WERI-Rb-1 (cell line): ENCODE measurements around the gene NSDHL.
A peak's percentile ranks its signal among the peaks of the same experiment; 100 is the strongest.

Experiments used
- DNase-seq: peaks from one replicate; pipeline ENCODE4 v3.0.0-alpha.2; 2020
- H3K27ac ChIP-seq: fragments of 250-450 bp; sonication (Bioruptor Pico); 2 replicates; pipeline ENCODE4 v1.5.1; 2020; ENCODE audit warnings: mild to moderate bottlenecking, moderate library complexity
- H3K27me3 ChIP-seq: fragments of 250-450 bp; sonication (Bioruptor Pico); 2 replicates; pipeline ENCODE4 v1.5.1; 2021; ENCODE audit warnings: mild to moderate bottlenecking, low read depth, moderate library complexity; ENCODE audit not compliant: insufficient read depth, severe bottlenecking
- H3K36me3 ChIP-seq: fragments of 250-450 bp; sonication (Bioruptor Pico); 2 replicates; pipeline ENCODE4 v1.5.1; 2020; ENCODE audit warnings: mild to moderate bottlenecking, moderate library complexity
- H3K4me3 ChIP-seq: 2 replicates; pipeline ENCODE4 v1.5.1; 2011; ENCODE audit warnings: low read depth, mild to moderate bottlenecking, control low read depth, low read length
- H3K9me3 ChIP-seq: fragments of 250-450 bp; sonication (Bioruptor Pico); 2 replicates; pipeline ENCODE4 v1.5.1; 2021; ENCODE audit warnings: mild to moderate bottlenecking, moderate library complexity; ENCODE audit not compliant: severe bottlenecking
- TF ChIP-seq, protein P1 (sequence below): IDR thresholded peaks from 2 replicates; pipeline ENCODE4 v1.5.1; 2011; ENCODE audit warnings: low read depth, mild to moderate bottlenecking, control low read depth, inconsistent platforms, low read length

The NSDHL gene

DNA sequence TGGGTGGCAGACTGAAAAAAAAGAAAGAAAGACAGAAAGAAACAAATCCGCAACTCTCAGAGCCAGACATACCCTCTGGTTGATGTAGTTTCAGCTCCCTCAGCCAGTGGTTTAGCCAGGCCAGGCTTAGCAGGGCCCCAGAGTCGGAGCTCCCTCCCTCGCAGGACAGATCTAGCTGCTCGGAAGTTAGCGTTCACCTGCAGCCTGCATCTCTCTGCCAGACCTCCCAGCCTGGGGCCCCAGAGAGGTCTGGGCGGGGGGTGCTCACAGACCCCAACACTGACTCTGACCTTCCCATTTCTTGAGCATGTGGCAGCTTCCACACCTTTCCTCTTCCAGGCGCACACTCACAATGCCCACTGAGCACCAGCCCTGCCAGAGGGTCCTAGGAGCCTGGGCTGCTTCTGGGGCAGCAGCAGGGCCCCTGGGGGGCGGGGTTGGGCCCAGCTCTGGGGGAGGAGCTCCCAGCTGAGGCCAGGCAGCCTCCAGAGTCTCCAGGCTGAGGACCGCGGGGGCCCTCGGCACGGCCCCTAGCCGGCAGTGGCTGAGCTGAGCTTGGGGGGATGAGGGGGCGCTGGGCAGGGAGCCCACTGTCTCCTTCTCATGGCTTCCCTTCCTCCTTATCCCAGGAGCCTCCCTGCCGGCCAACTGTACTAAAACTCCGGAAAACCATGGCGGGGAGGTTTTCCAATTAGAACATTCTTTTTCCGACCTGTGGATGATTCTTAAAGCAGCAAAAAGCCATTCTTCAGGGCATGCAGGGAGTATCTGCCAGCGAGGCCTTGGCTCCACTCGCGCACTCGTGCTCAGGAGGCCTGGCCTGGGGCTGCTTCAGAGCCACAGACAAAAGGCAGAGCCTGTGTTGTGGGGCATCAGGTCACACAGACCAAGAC lies 62.4 kb downstream of the NSDHL start:
- Histone ChIP-seq H3K9me3 (no peaks in the 10 kb centered on the region), H3K27ac (peak overlapping the region; percentile 78), H3K4me3 (no peak overlapping the region), H3K27me3 (peaks cover 10% of the 10 kb centered on the region), H3K36me3 (no peaks in the 10 kb centered on the region)
- no peak for DNase-seq
- TF ChIP-seq, protein P1, sequence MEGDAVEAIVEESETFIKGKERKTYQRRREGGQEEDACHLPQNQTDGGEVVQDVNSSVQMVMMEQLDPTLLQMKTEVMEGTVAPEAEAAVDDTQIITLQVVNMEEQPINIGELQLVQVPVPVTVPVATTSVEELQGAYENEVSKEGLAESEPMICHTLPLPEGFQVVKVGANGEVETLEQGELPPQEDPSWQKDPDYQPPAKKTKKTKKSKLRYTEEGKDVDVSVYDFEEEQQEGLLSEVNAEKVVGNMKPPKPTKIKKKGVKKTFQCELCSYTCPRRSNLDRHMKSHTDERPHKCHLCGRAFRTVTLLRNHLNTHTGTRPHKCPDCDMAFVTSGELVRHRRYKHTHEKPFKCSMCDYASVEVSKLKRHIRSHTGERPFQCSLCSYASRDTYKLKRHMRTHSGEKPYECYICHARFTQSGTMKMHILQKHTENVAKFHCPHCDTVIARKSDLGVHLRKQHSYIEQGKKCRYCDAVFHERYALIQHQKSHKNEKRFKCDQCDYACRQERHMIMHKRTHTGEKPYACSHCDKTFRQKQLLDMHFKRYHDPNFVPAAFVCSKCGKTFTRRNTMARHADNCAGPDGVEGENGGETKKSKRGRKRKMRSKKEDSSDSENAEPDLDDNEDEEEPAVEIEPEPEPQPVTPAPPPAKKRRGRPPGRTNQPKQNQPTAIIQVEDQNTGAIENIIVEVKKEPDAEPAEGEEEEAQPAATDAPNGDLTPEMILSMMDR = no peak

DNA sequence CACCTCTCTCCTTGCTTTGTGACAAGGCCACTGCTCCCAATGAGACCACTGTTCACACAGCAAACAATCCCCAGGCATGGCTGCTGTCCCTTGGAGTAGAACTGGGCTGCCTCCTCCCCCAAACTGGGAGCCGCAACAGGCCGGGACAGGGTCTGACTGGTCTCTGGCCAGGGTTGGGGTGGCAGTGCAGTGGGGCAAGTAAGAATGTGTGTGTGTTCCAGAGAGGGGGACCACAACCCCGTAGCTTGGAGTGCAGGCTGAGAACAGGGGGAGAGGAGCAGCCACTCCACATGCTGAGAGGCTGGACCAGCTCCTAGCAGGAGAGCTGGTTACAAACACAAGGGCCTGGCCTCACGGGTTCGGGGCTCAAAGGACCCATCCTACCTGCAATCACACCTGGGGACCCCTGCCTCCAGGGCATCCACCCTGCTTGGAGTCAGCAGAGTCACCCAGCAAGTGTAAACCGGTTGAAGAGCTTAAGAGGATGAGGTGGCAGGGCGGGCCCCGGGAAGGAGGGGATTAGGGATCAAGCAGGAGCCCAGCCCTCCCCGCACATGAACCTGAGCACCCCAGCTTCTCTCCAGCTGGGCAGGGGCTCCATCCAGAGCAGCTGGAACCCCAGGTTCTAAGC lies 63.2 kb downstream of the NSDHL start:
- no peaks in the 10 kb centered on the region for H3K9me3 ChIP-seq
- no peak overlapping the region for H3K4me3 ChIP-seq
- peaks cover 16% of the 10 kb centered on the region for H3K27me3 ChIP-seq
- no peaks in the 10 kb centered on the region for H3K36me3 ChIP-seq
- TF ChIP-seq, protein P1 = no peak
- H3K27ac ChIP-seq = peak overlapping the region; percentile 78
- DNase-seq = peak; percentile 88

DNA sequence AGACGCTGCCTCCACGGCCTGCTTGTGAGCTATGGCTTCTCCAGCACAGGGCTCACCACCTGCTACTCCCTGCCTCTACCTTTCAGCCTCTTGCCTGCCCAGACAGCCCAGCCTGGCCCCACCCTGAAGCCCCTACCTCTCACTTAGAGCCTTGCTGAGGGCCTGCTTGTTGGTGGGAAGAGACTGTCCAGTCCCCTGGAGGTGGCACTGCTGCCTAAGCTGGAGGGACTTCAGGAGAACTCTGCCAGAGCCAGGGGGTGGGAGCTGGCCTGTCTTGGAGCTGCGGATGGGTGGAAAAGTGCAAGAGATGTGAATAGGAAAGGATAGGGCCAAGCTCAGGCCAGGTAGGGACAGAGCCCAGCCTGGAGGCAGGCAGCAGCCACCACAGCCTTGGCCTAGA lies 64.3 kb downstream of the NSDHL start:
- no peak for DNase-seq
- Histone ChIP-seq H3K9me3 (no peaks in the 10 kb centered on the region), H3K27me3 (peaks cover 20% of the 10 kb centered on the region), H3K36me3 (no peaks in the 10 kb centered on the region), H3K27ac (peak overlapping the region; percentile 78), H3K4me3 (no peak overlapping the region)
- TF ChIP-seq, protein P1 = no peak

DNA sequence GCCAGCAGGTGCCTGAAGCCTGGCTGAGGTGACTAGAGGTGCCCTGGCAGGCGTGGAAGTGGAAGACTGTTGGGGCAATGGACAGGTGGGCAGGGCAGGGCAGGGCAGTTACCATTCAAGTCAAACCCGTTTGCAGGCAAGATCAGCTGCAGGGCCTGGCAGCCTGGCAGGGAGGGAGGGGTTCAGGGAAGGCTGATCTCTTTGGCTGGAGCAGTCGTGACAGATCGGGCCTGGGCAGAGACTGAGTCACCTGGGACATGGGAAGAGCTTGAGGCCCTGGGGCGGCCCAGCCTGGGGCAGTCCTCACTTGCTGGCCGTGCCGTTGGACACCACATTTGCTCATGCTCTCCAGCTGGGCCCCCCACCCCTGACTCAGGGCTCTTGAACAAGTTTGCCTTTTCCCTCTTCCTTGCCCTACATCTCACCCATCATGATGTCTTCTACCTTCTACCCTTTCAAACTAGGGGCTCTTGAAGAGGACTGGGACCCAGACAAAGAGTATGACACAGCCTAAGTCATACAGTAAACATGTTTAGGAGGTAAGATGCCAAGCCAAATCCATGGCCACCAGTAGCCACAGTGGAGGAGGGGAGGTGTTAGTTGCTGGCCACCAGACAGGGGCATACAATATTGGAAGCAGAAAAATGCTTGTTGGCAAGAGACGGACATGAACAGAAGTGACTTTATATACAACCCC lies 65.0 kb downstream of the NSDHL start:
- Histone ChIP-seq H3K9me3 (no peaks in the 10 kb centered on the region), H3K36me3 (no peaks in the 10 kb centered on the region), H3K27me3 (peaks cover 24% of the 10 kb centered on the region), H3K4me3 (no peak overlapping the region), H3K27ac (no peak overlapping the region)
- TF ChIP-seq, protein P1 = no peak
- DNase-seq = no peak

DNA sequence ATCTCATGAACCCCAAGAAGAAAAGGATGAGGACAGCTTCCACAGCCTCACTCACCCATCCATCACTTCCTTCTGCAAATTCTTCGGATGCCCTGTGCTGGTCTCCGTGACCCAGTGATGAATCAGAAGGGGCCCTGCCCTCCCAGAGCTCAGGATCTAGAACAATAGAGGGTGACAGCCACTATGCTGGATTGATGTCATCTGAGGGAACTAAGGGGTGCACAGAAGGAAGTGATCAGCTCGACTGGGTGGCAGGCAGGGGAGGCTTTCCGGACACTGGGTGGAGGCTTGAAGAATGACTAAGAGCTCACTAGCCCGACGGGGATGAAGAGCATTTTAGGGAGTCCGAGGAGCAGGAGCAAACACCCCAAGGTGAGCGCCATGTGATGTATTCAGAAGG lies 65.6 kb downstream of the NSDHL start:
- Histone ChIP-seq H3K4me3 (no peak overlapping the region), H3K9me3 (no peaks in the 10 kb centered on the region), H3K27me3 (peaks cover 25% of the 10 kb centered on the region), H3K36me3 (no peaks in the 10 kb centered on the region), H3K27ac (no peak overlapping the region)
- DNase-seq = no peak
- TF ChIP-seq, protein P1 = no peak
